NCI-H524 treated with DMSO at 0.1 percent for 48 hours (cell line): Measurements from ENCODE around the gene TGFBR3.

Experiments
- DNase-seq: peaks from one replicate; lab custom pipeline; 2025; lab: John Stamatoyannopoulos, UW

The TGFBR3 gene

DNA sequence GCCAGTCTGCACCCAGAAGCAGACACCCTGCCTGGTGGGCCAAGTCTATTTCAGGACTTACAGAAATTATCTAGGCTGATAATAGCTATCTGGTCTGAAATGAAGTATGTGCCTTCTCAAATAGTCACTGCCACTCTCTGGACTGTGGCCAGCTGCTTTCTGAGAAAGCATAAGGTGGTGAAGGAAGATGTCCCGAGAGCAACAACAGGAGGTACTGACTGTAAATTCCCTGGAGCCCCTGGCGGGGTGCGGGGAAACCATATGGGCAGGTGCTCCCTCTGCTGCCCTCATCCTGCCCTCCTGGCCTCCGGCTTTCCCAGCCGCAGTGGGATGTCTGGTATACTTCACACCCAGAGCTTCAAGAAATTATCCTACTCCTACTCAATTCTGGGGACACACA, 86.8 kb downstream of the TGFBR3 start:
- DNase-seq: peak; percentile 47

DNA sequence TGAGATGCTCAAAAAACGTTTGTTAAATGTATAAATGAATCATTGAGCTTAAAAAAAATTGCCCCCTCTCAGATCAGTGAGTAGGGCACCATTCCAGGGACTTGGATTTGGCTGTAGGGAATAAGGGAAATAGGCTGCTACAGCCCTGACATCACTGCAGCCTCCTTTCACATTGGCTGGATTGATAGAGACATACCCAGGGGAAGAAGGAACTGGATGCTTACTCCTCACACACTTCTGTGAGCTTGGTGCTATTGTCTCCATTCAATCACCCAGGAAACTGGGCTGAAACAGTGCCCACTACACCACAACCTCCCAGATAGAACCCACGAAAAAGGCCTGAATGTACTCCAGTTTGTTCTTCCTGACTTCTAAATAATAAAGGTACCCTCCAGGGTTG, 87.2 kb downstream of the TGFBR3 start:
- DNase-seq: no peak

DNA sequence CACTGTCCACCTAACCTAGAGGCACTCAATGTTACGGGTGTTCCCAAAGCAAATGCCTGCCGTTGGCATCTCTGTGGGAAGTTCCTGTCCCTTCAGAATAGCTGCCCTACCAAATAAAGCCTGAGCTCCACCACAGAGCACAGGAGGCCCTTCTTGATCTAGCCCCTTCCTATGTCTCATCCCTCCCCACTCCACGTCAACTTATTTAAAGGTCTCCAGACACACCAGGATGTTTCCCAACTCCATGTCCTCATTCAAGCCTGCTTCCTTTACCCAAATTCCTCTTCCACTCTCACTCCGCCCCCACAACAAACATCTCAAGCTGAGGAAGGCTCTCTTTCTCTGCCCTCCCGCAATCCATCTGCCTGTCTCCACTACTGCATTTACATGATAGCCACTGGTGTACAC, 87.7 kb downstream of the TGFBR3 start:
- DNase-seq: no peak

DNA sequence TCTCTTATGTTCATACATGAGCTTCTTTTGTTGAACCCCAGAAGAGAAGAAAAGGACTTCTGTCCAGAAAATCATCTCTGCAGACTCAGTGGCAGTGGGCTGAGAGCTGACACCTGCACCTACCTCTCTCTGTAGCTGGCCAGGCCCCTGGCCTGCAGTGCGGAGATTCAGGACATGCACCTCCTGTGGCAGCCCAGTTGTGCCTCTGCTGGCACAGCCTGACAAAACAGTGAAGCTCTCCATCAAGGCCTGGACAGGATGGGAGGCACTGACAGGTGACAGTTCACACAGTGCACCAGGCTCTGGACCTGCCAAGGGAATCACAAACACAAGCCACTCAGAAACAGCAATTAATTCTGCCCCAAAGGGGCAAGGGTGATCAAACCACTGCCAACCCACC, 88.8 kb downstream of the TGFBR3 start:
- DNase-seq: no peak

DNA sequence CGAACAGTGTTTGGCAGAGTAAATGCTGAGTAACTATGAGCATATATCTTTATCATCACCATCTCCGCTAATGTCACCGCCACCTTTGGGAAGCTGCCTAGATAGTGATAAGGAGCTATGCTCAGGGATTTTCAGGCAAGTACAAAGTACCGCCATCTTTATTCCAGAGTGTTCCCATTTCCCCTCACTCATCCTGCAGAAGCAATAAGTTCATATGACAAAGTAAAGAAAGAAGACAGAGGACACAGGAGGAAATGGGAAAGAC, 89.6 kb downstream of the TGFBR3 start:
- DNase-seq: no peak

DNA sequence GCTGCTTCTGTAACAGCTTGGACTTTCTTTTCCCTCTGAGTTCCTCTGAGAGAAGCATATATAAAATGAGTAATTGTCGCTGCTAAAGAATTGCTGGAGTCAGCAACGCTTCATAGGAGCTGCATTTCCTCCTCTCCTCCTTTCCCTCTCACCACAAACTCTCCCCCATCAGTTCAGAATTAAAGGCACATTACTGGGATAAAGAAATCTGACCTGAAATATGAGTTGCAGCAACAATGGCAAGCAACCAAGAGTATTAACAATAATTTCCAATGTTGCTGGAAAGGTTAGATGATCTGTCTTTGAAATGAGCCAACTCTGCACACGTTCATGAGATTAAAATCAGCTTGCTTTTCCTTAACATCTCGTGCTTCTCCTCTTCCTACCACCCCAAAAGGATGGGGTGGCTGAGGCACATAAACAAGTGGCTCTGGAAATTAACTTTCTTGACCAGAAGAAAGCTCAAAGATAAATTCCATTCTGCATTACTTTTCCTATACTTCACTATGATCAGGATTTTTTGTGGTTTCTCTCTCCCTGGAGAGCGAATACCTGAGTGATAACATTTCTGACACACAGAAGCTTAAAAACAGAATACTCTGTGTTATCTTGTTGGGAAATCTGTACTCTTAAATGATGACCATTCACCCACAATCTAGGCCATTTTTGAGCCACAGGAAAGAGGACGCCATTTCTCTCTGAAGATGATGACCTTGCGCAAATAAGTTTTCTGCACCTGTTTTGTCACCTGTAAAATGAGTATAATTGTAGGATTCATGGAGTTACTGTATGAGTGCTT, 90.2 kb downstream of the TGFBR3 start:
- DNase-seq: no peak

DNA sequence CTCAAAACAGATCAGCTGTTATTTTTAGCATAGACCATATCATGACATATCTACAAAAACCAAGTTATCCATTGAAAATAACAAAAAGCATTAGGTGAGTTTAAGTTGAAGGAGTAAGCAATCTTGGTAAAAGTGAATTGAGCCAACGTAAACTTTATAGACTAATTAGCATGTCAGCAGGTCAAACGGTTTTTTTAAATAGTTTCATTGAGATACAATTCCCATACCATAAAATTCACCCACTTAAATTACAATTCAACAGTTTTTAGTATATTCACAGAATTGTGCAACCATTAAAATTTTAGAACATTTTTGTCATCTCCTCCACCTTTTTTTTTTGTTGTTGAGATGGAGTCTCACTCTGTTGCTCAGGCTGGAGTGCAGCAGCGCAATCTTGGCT, 92.1 kb downstream of the TGFBR3 start:
- DNase-seq: no peak

DNA sequence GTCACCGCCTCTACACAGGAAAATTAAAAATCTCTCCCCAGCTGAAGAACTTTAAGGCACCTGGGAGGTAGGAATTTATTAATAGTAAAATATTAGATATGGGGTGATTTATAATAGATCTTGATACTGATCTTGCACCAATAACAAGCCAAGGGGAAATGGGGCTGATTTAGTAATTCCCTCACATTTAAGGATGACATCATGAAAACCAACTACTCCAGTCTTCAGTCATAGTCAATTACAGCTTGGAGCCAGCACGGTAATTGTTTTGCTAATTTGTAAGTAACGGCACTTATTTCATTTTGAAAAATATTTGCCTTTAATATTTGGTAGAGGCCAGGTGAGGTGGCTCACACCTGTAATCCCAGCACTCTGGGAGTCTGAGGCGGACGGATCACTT, 92.8 kb downstream of the TGFBR3 start:
- DNase-seq: no peak

DNA sequence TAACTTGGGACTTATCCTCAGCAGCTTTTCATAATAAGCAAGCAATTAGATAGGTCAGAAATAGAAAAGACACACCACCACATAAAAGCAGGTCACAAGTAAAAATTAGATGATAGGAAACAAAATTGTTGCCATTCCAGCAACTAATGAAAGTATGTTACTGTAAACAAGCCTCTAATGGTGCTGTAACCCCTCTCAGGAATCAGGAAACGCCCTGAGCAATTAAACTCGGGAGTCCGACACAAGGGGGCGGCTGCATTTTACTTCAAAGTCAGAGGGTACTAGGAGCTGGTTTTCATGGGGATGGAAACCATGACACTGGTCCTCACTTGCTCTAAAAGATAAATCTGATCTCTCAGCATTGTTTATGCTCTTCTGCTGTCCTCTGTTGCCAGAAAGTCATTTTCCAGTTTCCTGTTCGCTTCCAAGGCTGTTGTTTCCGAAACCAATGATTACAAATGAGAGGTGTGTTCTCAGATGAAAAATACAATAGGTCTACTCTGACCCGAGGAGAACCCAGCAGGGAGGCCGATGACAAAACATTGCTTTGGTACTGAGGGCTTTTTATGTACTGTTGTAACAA, 93.4 kb downstream of the TGFBR3 start:
- no peak for DNase-seq

DNA sequence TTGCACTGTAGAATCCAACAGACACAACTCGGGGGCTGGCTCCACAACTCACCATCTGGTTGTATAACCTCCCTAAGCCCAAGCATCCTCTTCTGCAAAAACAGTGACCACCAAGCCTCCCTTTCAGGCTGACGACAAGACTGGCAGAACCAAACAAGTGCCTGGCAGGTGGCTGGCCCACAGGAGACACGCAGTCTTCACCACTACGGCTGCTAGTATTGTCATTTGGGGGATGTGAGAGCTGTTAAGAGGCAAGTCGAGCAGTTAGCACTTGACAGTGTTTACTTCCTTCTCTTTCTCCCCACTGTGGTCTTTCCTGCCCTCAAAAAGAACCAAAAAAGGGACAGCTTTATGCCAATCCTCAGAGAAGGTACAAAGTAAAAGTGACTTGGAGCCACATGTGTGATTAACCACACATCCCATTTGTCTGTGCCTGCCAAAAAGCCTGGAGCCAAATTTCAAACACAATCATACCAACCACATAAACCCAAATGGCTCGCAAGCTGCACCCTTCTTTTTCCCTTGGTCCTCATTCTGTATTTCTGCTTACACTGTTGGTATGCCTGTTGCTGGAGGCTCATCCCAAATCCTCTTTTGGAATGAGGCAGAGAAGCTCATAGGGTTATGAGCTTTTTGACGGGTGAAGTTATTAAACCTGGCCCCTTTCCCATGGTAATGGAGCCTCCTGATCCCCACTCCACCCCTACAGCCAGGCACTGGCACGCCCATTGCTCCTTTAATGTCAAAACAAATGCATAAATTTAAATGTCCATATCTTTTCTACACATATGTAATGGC, 94.1 kb downstream of the TGFBR3 start:
- DNase-seq: no peak

DNA sequence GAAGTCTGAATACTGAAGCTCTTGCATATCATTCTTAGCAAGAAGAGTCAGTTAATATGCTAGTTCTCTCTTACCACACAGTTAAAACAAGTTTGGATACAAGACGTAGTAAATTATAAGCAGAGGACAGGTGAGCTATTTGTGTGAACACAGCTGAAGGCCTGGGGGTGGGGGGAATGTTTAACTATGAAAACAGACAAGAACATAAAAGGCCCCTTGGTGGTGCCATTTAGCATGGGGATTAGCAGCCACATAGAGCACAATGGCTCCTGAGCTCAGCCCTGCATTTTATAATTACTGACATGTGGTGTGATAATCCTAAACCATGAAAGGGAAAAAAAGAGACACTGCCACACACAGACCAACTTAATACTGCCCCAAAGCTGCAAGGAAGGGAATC, 94.8 kb downstream of the TGFBR3 start:
- DNase-seq: peak; percentile 72

DNA sequence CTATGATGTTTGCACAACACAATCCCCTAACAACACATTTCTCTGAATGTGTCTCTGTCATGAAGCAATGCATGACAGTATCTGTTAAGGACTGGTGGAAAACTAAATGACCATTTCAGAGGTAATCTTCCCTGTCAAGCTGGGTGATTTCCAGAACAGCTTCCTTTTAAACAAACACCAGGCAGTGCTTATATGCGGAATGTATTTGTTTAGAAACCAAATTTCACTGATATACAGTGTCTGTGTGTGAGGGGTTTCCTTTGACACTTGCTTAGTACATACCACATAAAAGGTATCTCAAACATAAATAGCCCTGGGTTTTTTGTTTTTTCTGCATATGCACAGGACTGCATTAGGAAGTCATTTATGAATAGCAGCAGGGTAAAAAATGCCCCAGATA, 95.6 kb downstream of the TGFBR3 start:
- DNase-seq: no peak

DNA sequence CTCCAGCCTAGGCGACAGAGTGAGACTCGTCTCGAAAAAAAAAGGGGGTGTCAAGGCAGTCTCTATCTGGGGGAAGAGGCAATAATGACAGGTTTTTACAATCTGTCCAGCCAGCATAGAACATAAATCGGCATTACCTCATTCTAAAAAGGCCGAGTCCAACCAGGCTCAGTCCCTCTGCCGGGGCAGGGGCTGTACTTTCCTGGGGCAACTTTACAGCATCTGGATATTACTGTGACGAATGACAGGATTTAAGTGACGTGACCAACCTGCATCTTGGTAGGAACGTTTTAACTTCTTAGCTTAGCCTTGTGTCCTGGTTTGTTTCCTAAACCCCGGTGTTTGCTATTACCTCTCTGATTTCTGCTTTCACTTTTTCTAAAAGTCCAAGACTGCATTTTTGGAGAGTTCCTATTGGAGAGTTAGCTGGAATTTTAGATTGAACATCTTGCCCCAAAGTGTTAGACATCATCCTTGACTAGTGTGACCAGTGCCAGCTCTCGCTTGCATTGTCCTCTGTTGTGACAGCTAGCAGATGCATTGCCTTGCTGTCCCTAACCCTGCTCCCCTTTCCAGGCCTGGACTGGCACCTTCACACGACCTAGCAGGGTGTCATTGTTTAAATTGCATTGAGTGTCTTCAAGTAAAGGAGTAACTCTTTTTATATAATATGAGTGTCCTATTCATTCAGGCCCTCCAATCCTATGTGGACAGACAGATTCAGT, 96.5 kb downstream of the TGFBR3 start:
- DNase-seq: no peak

DNA sequence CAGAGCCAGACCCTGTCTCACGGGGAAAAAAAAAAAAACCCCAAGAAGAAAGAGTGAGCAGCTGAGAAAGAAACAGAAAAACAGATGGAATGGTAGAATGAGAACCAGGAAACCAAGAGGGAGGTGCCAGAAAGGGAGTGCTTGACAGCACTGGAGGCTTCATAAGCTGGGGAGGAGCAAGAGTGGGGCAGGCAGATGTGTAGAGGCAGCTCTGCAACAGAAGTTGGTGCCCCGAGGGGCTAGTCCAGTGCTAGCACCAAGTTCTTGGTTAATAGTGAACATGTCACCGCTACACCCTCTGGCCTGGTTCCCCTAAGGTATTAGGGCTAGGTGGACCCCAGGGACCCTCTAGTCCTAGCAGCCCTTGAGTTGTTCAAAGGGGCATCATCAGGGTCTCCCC, 98.0 kb downstream of the TGFBR3 start:
- DNase-seq: no peak

DNA sequence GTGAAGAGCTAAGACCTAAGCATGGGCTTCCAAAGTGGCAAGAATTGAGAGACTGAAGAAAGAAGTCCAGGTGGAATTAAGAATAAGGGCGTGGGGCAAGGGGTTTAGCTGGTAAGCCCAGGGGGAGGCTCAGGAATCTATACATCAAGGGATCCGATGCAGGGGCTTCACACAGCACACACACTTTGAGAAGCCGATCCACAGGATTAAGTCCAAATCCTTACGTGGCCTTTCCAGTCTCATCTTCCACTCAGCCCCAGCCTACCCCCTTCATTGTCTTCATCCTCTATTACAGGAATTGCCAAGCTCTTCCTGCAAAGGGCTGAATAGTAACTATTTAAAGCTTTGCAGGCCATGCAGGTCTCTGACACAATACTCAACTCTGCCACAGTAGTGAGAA, 101.3 kb downstream of the TGFBR3 start:
- DNase-seq: no peak

DNA sequence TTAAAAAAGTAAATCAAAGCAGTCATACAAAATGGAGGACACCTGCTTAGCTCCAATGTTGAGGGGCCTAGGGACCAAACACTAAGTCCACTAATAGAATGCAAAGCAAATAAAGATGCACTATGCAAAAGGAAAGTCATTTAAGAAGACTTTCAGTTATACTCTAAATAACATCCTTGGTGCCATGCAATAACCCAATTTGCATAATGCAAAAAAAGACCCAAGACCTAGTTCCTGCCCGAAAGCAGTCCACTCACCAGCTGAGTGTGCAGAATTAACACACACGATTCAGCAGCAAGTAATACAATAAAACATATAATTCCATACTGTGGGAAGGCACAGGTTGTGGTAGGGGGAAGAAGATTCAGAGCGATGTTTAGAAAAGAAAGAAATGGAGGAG, 101.8 kb downstream of the TGFBR3 start:
- DNase-seq: no peak

DNA sequence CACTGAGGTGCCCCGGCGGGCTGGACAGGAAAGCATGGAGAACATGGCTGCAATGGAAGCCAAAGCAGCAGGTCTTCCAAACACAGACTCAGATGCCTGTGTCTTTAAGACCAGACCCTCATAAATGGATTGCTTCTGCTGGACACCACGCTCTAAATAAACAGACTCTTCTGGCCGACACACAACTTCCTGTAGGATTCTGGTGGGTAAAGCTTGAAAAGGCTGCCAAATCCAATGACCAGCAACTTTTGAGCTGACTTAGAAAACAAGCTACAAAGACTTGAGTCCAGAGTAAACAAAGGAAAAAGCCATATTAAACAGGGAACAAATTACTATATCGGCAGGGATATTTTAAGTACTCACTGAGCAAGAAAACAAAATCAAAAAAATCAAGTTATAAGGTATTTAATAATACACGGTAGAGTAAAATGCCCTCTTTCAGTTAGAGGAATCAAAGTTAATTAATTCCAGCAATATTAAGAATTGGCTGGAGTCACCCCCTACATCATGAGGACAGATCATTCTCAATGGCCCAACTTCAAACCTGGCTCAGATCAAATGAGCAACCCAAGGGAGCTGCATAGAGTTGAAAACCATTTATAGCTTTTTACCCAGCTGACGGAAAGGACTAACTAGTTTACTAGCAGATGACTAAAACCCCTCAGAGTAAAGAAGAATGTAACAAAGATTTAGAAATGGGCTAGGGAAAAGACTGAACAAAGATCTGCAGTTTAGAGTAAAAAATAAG, 102.4 kb downstream of the TGFBR3 start:
- DNase-seq: no peak

DNA sequence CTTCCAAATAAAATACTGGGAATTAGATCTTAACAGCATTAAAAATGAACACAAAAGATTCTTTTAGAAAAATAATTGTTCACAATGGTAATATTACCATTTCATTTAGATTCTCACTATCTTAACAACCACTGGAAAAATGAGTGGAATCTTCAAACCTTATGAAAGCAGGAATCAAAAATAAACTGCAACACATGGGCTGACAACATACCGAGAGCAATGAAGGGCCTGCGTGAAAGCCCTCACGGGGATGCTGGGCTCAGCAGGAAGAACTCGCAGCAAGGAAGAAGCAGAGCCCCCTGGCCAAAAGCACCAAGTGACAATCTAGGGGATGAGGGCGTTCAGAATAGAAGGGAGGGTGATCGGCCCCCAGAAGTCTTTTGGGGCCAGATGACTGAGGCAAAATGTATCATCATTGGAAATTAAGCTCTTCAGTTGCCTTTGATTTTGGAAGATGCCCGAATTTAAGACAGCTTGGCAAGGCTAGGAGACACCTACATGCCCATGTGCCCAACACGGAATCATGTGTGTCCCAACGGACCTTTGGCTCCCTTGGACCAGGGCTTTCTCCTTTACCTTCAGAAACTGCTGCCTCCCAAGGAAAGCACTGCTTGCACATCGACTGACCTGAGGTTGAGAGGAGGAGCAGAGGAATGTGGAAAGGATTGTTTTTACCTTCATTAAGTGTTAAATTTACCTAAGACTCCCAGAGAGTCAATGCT, 103.9 kb downstream of the TGFBR3 start:
- no peak for DNase-seq

DNA sequence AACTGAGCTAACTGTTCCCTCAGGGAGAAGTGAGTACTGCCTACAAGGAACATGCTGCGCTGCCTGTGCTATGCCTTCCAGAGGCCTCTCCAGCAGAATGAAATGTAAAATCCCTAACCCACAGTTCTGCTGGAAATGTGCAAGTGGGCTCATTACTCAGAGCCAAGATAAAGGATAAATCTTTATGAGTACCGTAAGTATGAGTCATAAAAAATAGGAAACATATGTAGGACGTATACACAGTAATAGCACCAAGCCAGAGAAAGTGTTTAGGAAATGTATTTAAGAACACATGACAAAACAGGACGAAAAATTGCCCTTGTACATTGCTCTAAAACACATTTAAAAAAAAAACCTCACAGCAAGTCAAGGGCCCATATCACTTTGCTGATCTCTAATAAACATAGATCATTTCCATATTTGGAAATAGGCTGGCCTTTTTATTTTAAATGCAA, 104.6 kb downstream of the TGFBR3 start:
- no peak for DNase-seq

DNA sequence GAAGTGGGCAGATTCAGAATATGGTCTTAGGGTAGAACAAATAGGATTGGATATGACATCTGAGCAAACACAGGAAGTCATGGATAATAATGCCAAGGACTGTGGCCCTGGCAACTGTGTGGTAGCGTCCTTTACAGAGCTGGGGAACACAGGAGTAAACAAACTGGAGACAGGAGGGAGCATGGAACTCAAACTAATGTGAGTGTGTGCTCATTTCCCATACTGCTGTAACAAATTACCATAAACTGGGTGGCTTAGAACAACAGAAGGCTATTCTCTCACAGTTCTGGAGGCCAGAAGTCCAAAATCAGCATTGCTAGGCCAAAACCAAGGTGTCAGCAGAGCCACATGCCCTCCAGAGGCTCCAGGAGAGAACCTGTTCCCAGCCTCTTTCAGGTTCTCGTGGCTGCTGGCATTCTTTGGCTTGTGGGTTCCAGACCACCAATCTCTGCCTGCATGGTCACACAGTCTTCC, 106.4 kb downstream of the TGFBR3 start:
- DNase-seq: no peak

DNA sequence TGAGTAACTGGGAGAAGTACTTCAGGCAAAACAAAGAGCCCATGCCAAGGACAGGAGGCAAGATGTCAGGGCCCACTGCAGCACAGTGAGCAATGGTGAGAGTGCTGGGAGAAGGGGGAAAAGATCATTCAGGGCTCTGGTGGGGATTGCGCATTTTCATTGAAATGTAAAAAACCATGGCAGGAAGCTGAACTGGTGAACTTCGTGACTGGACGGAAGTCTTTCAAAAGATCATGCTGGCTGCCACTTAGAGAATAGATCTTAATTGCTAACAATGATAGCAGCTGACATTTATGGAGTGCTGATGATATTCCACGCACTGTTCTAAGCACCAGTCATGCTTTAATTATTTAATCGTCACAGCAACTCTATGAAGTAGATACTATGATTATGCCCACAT, 107.0 kb downstream of the TGFBR3 start:
- DNase-seq: no peak
